PC-9 (cell line): ENCODE results near the gene DOLPP1. TPM values are rescaled to one million over a fixed set of nuclear protein-coding genes. Genes with fewer than 3 reads are reported as not detected.

Source experiments
- BruUV-seq: library from RNA; stranded (reverse); fragments of 400-500 nt; replicated peaks from 2 replicates; lab custom pipeline; 2021; lab: Mats Ljungman, UMichigan
- CTCF ChIA-PET: fragments of 300-600 bp; sonication (Branson Sonifier 250); formaldehyde crosslinking; loops from one replicate; lab custom pipeline; 2022; ENCODE audit warnings: antibody characterized with exemption; lab: Charles Lee
- POLR2A ChIA-PET: fragments of 300-600 bp; sonication (Branson Sonifier 250); formaldehyde crosslinking; loops from one replicate; lab custom pipeline; 2022; ENCODE audit warnings: antibody characterized with exemption; ENCODE audit not compliant: unreplicated experiment; lab: Charles Lee
- DNase-seq, 2 experiments: peaks; one replicate each; pipeline versions ENCODE4 v3.0.0 to v3.0.0-alpha.2; 2015 to 2022; ENCODE audit warnings: mixed read lengths in 1 of 2
- H2AFZ ChIP-seq: fragments of 200-600 bp; sonication (generic); 2 replicates; pipeline ENCODE4 v1.8.1; 2017; ENCODE audit warnings: antibody characterized with exemption
- H3F3A ChIP-seq: fragments of 200-600 bp; sonication (generic); 2 replicates; pipeline ENCODE4 v1.8.1; 2017; ENCODE audit warnings: antibody characterized with exemption, mild to moderate bottlenecking, low read depth; ENCODE audit not compliant: insufficient read depth
- H3K27ac ChIP-seq: fragments of 200-600 bp; sonication (generic); 2 replicates; pipeline ENCODE4 v1.6.1; 2016; ENCODE audit warnings: mixed run types
- H3K27me3 ChIP-seq: fragments of 200-600 bp; sonication (generic); 2 replicates; pipeline ENCODE4 v1.6.1; 2016; ENCODE audit warnings: low read depth, mixed run types; ENCODE audit not compliant: insufficient read depth
- H3K36me3 ChIP-seq: fragments of 200-600 bp; sonication (generic); 2 replicates; pipeline ENCODE4 v1.6.1; 2016; ENCODE audit warnings: low read depth, mixed run types
- H3K4me1 ChIP-seq: fragments of 200-600 bp; sonication (generic); replicated peaks from 2 replicates; pipeline ENCODE4 v1.6.1; 2016; ENCODE audit warnings: mixed run types; ENCODE audit not compliant: insufficient read depth
- H3K4me2 ChIP-seq: fragments of 200-600 bp; sonication (generic); 2 replicates; pipeline ENCODE4 v1.6.1; 2017; ENCODE audit warnings: mixed run types
- H3K4me3 ChIP-seq: fragments of 200-600 bp; sonication (generic); 2 replicates; pipeline ENCODE4 v1.6.1; 2016; ENCODE audit warnings: mixed run types
- H3K79me2 ChIP-seq: fragments of 200-600 bp; sonication (generic); 2 replicates; pipeline ENCODE4 v1.6.1; 2017; ENCODE audit warnings: low read depth, mixed run types
- H3K9me2 ChIP-seq: fragments of 200-600 bp; sonication (generic); 2 replicates; pipeline ENCODE4 v1.8.1; 2017; ENCODE audit warnings: mild to moderate bottlenecking; ENCODE audit not compliant: insufficient read depth
- H3K9me3 ChIP-seq: fragments of 200-600 bp; sonication (generic); 2 replicates; pipeline ENCODE4 v1.8.1; 2016; ENCODE audit warnings: low read depth; ENCODE audit not compliant: insufficient read depth
- H4K20me1 ChIP-seq: fragments of 200-600 bp; sonication (generic); 2 replicates; pipeline ENCODE4 v1.8.1; 2017; ENCODE audit not compliant: insufficient read depth
- EZH2 ChIP-seq: fragments of 200-600 bp; sonication (generic); IDR thresholded peaks from 2 replicates; pipeline ENCODE4 v1.8.0; 2017; ENCODE audit warnings: antibody characterized with exemption, low read depth
- intact Hi-C: fragments of 100-400 bp; cut with micrococcal nuclease; formaldehyde crosslinking; loops from one replicate; pipeline ENCODE4 v1.10.0; 2022; ENCODE audit not compliant: unreplicated experiment
- total RNA-seq: library from RNA; stranded (reverse); gene quantifications from 2 replicates; pipeline ENCODE4 v1.2.3, GENCODE V29; 2021
- TF ChIP-seq, protein P1 (sequence below): fragments of 200-600 bp; sonication (generic); conservative IDR thresholded peaks from 2 replicates; pipeline ENCODE4 v1.6.1; 2017; ENCODE audit warnings: mixed run types, antibody characterized with exemption, mild to moderate bottlenecking, moderate library complexity

Gene DOLPP1
- total RNA-seq, 1 experiment from 2014 or later, result 24.4 TPM

- Histone ChIP-seq H3K9me2 (no peaks in the 10 kb centered on the region), H3K79me2 (no peaks in the 10 kb centered on the region), H4K20me1 (no peaks in the 10 kb centered on the region), H3K4me2 (peak overlapping the region; percentile 55), H3K36me3 (peaks cover 10% of the 10 kb centered on the region; the same call in 1 of the 2 replicates), H3K4me3 (no peak overlapping the region), H3F3A (peaks cover 19% of the 10 kb centered on the region; the same call in 1 of the 2 replicates), H2AFZ (no peak overlapping the region), H3K27me3 (no peaks in the 10 kb centered on the region), H3K27ac (peak overlapping the region; percentile 43; the same call in 1 of the 2 replicates), H3K4me1 (peaks cover 31% of the 10 kb centered on the region), H3K9me3 (no peaks in the 10 kb centered on the region)
- TF ChIP-seq EZH2, result no peak
- TF ChIP-seq, protein P1, sequence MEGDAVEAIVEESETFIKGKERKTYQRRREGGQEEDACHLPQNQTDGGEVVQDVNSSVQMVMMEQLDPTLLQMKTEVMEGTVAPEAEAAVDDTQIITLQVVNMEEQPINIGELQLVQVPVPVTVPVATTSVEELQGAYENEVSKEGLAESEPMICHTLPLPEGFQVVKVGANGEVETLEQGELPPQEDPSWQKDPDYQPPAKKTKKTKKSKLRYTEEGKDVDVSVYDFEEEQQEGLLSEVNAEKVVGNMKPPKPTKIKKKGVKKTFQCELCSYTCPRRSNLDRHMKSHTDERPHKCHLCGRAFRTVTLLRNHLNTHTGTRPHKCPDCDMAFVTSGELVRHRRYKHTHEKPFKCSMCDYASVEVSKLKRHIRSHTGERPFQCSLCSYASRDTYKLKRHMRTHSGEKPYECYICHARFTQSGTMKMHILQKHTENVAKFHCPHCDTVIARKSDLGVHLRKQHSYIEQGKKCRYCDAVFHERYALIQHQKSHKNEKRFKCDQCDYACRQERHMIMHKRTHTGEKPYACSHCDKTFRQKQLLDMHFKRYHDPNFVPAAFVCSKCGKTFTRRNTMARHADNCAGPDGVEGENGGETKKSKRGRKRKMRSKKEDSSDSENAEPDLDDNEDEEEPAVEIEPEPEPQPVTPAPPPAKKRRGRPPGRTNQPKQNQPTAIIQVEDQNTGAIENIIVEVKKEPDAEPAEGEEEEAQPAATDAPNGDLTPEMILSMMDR, result no peak
- POLR2A ChIA-PET, result no interaction called here
- DNase-seq, result no peak
- BruUV-seq, result no TSS peak
- CTCF ChIA-PET, result no interaction called here
- intact Hi-C loops, result loop anchor here (10.0 kb wide), 1 partner anchor 505 kb away; the partner anchor contains the start of gene SPTAN1
Measured at GRCh38 chr9:129059796-129060785, 20.8 kb upstream of the DOLPP1 start.

- Histone ChIP-seq H3K36me3 (peaks cover 10% of the 10 kb centered on the region; the same call in 1 of the 2 replicates), H3K9me2 (no peaks in the 10 kb centered on the region), H3K27ac (no peak overlapping the region), H3K27me3 (no peaks in the 10 kb centered on the region), H4K20me1 (no peaks in the 10 kb centered on the region), H2AFZ (no peak overlapping the region), H3K79me2 (no peaks in the 10 kb centered on the region), H3K4me1 (peaks cover 31% of the 10 kb centered on the region), H3F3A (peaks cover 19% of the 10 kb centered on the region; the same call in 1 of the 2 replicates), H3K4me2 (no peak overlapping the region), H3K4me3 (no peak overlapping the region), H3K9me3 (no peaks in the 10 kb centered on the region)
- ChIA-PET CTCF (interaction anchor here (0.6 kb wide), 1 partner anchor 707 kb away, joined by 14 read pairs; no protein-coding TSS in a partner anchor), POLR2A (no interaction called here)
- TF ChIP-seq EZH2, result no peak
- TF ChIP-seq, protein P1, result no peak
- DNase-seq, result no peak
- intact Hi-C loops, result no loop called here
- BruUV-seq, result no TSS peak
Measured at GRCh38 chr9:129060991-129061390, 19.9 kb upstream of the DOLPP1 start.

DNA sequence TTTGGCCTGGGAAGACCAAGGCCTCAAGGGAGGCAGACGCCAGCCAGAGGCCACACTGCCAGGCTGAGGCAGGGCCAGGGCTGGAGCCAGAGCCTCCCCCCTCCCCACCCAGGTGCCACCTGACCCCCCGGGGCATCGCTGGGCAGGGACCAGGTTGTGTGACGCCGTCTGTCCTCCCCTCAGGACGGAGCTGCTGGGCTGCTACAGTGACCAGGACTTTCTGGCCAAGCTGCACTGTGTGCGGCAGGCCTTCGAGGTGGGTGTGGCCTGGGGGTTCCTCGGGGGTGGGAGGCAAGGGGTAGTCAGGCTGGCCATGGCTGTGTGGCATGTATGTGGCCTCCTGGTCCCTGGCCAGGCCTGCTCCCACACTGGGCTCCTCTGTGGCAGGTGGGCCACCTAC is 17.9 kb upstream of the DOLPP1 start:
- Histone ChIP-seq H3F3A (peaks cover 12% of the 10 kb centered on the region; the same call in 1 of the 2 replicates), H3K4me2 (no peak overlapping the region), H3K4me1 (peaks cover 22% of the 10 kb centered on the region), H3K4me3 (no peak overlapping the region), H3K27ac (no peak overlapping the region), H3K9me3 (no peaks in the 10 kb centered on the region), H3K27me3 (no peaks in the 10 kb centered on the region), H4K20me1 (no peaks in the 10 kb centered on the region), H3K79me2 (no peaks in the 10 kb centered on the region), H2AFZ (no peak overlapping the region), H3K9me2 (no peaks in the 10 kb centered on the region), H3K36me3 (0 out of 2 replicates have a peak, but pooled peaks cover 5% of the 10 kb centered on the region)
- ChIA-PET POLR2A (no interaction called here), CTCF (no interaction called here)
- BruUV-seq, result no TSS peak
- DNase-seq, result no peak
- no peak for TF ChIP-seq EZH2
- TF ChIP-seq, protein P1, result no peak
- intact Hi-C loops, result no loop called here
